Measurements from ENCODE around the gene PRR13. TPM values are rescaled to one million over a fixed set of nuclear protein-coding genes. Genes with fewer than 3 reads are reported as not detected.
A peak's percentile ranks its signal among the peaks of the same experiment; 100 is the strongest.
"Not testable (repeated sequence)": the region's sequence is repeated elsewhere in the genome, so short reads cannot be mapped to it uniquely, and the experiment has no call there.

PRR13 gene
- total RNA-seq, 1 donor from 2014 or later: 20.6 TPM

DNA sequence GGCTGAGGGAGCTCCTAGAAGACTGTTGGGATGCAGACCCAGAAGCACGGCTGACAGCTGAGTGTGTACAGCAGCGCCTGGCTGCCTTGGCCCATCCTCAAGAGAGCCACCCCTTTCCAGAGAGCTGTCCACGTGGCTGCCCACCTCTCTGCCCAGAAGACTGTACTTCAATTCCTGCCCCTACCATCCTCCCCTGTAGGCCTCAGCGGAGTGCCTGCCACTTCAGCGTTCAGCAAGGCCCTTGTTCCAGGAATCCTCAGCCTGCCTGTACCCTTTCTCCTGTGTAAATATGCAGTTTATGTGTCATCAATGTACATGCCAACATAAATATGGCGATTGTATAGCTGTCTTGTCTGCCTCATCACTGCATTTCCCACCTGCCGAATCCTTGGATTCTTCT lies 10.3 kb upstream of the PRR13 start:
- Histone ChIP-seq H3K4me1 (no peaks in the 10 kb centered on the region), H3K36me3 (no peaks in the 10 kb centered on the region), H3K27ac (no peak overlapping the region), H3K4me3 (no peak overlapping the region), H3K27me3 (no peaks in the 10 kb centered on the region), H3K9me3 (no peaks in the 10 kb centered on the region)
- intact Hi-C loops (cut with DNase I): no loop called here
- no peak for DNase-seq (ENCODE audit: low spot score in 2 of 2)
- TF ChIP-seq, protein P1, sequence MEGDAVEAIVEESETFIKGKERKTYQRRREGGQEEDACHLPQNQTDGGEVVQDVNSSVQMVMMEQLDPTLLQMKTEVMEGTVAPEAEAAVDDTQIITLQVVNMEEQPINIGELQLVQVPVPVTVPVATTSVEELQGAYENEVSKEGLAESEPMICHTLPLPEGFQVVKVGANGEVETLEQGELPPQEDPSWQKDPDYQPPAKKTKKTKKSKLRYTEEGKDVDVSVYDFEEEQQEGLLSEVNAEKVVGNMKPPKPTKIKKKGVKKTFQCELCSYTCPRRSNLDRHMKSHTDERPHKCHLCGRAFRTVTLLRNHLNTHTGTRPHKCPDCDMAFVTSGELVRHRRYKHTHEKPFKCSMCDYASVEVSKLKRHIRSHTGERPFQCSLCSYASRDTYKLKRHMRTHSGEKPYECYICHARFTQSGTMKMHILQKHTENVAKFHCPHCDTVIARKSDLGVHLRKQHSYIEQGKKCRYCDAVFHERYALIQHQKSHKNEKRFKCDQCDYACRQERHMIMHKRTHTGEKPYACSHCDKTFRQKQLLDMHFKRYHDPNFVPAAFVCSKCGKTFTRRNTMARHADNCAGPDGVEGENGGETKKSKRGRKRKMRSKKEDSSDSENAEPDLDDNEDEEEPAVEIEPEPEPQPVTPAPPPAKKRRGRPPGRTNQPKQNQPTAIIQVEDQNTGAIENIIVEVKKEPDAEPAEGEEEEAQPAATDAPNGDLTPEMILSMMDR (IDR thresholded peaks at IDR 0.05): no peak

DNA sequence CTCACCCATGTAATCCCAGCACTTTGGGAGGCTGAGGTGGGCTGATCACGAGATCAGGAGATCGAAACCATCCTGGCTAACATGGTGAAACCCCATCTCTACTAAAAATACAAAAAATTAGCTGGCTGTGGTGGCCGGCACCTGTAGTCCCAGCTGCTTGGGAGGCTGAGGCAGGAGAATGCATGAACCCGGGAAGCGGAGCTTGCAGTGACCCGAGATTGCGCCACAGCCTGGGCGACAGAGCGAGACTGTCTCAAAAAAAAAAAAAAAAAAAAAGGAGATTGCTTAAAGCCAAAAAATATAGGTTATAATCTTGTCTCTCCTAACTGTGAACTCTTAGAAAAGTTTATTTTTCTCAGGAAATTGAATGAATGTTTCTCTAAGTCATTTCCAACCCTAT lies 6.2 kb upstream of the PRR13 start:
- intact Hi-C loops (cut with DNase I); H3K9me3 ChIP-seq; H3K4me3 ChIP-seq; H3K27me3 ChIP-seq; H3K4me1 ChIP-seq; DNase-seq (ENCODE audit: low spot score in 2 of 2); H3K27ac ChIP-seq; H3K36me3 ChIP-seq: not testable (repeated sequence)

DNA sequence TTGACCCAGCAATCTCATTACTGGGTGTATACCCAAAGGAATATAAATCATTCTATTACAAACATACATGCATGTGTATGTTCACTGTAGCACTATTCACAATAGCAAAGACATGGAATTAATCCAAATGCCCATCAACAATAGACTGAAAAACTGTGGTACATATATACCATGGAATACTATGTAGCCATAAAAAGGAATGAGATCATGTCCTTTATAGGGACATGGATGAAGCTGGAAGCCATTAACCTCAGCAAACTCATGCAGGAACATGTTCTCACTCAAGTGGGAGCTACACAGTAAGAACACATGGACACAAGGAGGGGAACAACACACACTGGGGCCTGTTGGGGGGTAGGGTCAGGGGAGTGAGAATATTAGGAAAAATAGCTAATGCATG lies 2.0 kb upstream of the PRR13 start:
- H3K9me3 ChIP-seq; H3K4me3 ChIP-seq; H3K27me3 ChIP-seq; H3K27ac ChIP-seq; DNase-seq (ENCODE audit: low spot score in 2 of 2); intact Hi-C loops (cut with DNase I): not testable (repeated sequence)
- peaks cover 0 to 10% of the 10 kb centered on the region in 2 donors for H3K4me1 ChIP-seq
- peaks cover 3 to 11% of the 10 kb centered on the region in 2 donors for H3K36me3 ChIP-seq

DNA sequence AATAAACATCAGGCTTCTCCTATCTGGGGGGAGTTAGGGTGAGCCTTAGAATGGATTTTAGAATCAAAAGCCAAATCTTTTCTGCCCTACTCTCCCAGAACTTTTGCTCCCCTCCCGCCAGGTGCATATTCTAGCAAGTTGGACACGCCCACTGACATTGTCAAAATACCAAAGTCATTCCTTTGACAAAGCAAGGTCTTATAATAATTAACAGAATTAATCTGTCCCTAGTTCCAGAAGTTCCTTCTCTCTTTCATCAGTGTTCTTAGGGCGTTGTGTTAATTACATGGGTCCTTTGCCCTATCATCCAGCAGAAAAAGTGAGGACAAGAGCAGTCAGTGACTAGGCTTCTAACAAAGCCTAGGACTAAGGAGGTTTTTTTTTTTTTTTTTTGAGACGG lies 2.4 kb downstream of the PRR13 start:
- DNase-seq (ENCODE audit: low spot score in 2 of 2): no peak
- H3K4me1 ChIP-seq: peaks cover 0 to 10% of the 10 kb centered on the region in 2 donors
- H3K9me3 ChIP-seq: no peaks in the 10 kb centered on the region
- TF ChIP-seq, protein P1 (IDR thresholded peaks at IDR 0.05): no peak
- no peaks in the 10 kb centered on the region for H3K27me3 ChIP-seq
- H3K36me3 ChIP-seq: peaks cover 18 to 44% of the 10 kb centered on the region in 2 donors
- no peak overlapping the region for H3K4me3 ChIP-seq
- intact Hi-C loops (cut with DNase I): no loop called here
- no peak overlapping the region for H3K27ac ChIP-seq

DNA sequence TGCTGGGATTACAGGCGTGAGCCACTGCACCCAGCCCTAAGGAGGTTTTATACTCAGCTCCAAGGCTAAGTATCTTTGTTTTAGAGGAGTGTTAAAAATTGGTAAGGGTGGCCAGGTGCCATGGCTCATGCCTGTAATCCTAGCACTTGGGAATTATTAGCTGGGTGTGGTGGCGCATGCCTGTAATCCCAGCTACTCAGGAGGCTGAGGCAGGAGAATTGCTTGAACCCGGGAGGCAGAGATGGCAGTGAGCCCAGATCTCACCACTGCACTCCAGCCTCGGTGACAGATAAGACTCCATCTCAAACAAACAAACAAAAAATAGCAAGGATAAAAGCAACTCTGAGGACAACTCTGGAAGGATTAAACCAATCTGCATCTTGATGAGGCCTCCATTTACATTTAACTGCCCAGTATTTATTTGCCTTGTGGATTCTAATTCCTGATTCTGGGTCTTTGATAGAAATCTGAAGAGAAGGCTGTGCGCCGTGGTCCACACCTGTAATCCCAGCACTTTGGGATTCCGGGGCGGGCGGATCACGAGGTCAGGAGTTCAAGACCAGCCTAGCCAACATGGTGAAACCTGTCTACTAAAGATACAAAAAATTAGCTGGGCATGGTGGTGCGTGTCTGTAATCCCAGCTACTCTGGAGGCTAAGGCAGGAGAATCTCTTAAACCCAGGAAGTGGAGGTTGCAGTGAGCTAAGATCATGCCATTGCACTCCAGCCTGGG lies 3.2 kb downstream of the PRR13 start:
- DNase-seq (ENCODE audit: low spot score in 2 of 2); H3K27ac ChIP-seq; intact Hi-C loops (cut with DNase I); H3K4me3 ChIP-seq; H3K27me3 ChIP-seq; H3K9me3 ChIP-seq: not testable (repeated sequence)
- Histone ChIP-seq H3K4me1 (peaks cover 0 to 10% of the 10 kb centered on the region in 2 donors), H3K36me3 (peaks cover 18 to 44% of the 10 kb centered on the region in 2 donors)

DNA sequence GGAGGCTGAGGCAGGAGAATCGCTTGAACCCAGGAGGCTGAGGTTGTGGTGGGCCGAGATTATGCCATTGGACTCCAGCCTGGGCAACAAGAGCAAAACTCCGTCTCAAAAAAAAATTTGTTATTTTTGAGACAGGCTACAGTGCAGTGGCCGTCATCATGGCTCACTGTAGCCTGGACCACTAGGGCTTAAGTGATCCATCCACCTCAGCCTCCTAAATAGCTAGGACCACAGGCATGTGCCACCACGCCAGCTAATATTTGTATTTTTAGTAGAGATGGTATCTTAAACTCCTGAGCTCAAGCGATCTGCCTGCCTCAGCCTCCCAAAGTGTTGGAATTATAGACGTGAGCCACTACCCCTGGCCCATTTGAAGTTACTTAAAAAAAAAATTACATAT lies 9.4 kb downstream of the PRR13 start:
- H3K4me3 ChIP-seq: no peak overlapping the region
- no peaks in the 10 kb centered on the region for H3K9me3 ChIP-seq
- peaks cover 10 to 13% of the 10 kb centered on the region in 2 donors for H3K4me1 ChIP-seq
- TF ChIP-seq, protein P1 (IDR thresholded peaks at IDR 0.05): no peak
- intact Hi-C loops (cut with DNase I): no loop called here
- H3K27me3 ChIP-seq: no peaks in the 10 kb centered on the region
- peaks cover 25 to 39% of the 10 kb centered on the region in 2 donors for H3K36me3 ChIP-seq
- no peak overlapping the region for H3K27ac ChIP-seq
- peak in 1 of 2 donors; percentile 39 for DNase-seq (ENCODE audit: low spot score in 2 of 2)

DNA sequence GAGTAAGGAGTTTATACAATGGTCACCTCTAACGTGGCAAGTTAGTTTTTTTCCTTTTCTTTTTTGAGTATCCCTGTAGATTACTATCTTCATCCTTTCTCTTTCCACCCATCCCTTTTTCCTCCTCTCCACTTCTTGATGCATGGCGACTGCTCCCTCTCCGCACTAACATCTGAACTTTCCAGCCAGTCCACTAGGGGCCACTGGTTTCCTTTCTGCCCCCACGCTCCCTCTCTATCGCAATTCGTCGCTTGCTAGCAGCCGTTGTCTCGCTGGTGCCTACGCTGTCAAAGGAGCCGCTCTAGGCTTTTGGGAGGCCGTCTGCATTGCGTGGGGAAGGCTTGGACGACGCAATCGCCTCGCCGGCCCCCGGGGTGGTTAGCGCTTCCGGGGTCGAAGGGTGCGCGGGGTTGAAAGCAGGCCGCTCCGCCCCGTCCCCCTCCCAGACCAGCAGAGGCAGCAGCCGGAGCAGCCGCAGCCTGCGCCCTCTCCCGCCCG lies 10.2 kb downstream of the PRR13 start, which contains the start of gene PCBP2:
Gene PCBP2, plus strand, starts transcription at position 442 of the 498 bp plus-strand sequence. CDS start 2,699 bp downstream, outside the sequence.
- peak within 1 kb of the TSS; percentile 74 to 91 for H3K4me3 ChIP-seq
- H3K36me3 ChIP-seq: peaks cover 30 to 40% of the 10 kb centered on the region in 2 donors
- H3K27ac ChIP-seq: peak within 1 kb of the TSS; percentile 91 to 97
- intact Hi-C loops (cut with DNase I): loop anchor here (1.0 to 2.0 kb wide), 3 partner anchors 10 to 49 kb away; partner anchors contain the start of gene PRR13
- TF ChIP-seq, protein P1 (IDR thresholded peaks at IDR 0.05): peak; percentile 87 to 95 (median 89)
- H3K27me3 ChIP-seq: no peaks in the 10 kb centered on the region
- peak; percentile 95 to 99 for DNase-seq (ENCODE audit: low spot score in 2 of 2)
- H3K4me1 ChIP-seq: peaks cover 10 to 13% of the 10 kb centered on the region in 2 donors
- H3K9me3 ChIP-seq: no peaks in the 10 kb centered on the region

Measured in ascending aorta (tissue), 2 donors.